BJ (cell line): ENCODE results near the gene HGFAC. TPM values are rescaled to one million over a fixed set of nuclear protein-coding genes. Genes with fewer than 3 reads are reported as not detected.
A peak's percentile ranks its signal among the peaks of the same experiment; 100 is the strongest.

ENCODE experiments used
- CTCF ChIA-PET: fragments of 350-600 bp; formaldehyde crosslinking; extraction: SDS; loops from one replicate; lab custom pipeline; 2021; ENCODE audit warnings: antibody characterized with exemption, inconsistent platforms; lab: Yijun Ruan, JAX
- POLR2A ChIA-PET: fragments of 300-600 bp; sonication (Branson Sonifier 250); formaldehyde crosslinking; extraction: SDS; loops from one replicate; lab custom pipeline; 2021; ENCODE audit warnings: antibody characterized with exemption; lab: Charles Lee
- DNase-seq: peaks from one replicate; pipeline ENCODE4 v3.0.0-alpha.2; 2011; ENCODE audit warnings: low read depth
- H3K27me3 ChIP-seq: 2 replicates; pipeline ENCODE4 v1.6.0; 2011; ENCODE audit warnings: low read length; ENCODE audit not compliant: control insufficient read depth, insufficient read depth
- H3K36me3 ChIP-seq: 2 replicates; pipeline ENCODE4 v1.5.1; 2011; ENCODE audit warnings: low read length; ENCODE audit not compliant: control insufficient read depth, insufficient read depth
- H3K4me3 ChIP-seq: 2 replicates; pipeline ENCODE4 v1.5.1; 2011; ENCODE audit warnings: low read depth, mild to moderate bottlenecking, control low read depth, low read length
- polyA plus RNA-seq: library from polyadenylated mRNA; depleted of rRNA; stranded (reverse); fragments of >200 nt; gene quantifications from 2 replicates; pipeline ENCODE4 v1.2.3, GENCODE V29; 2011
- TF ChIP-seq, protein P1 (sequence below): IDR thresholded peaks from 2 replicates; pipeline ENCODE4 v1.5.1; 2011; ENCODE audit warnings: low read depth, mild to moderate bottlenecking, control low read depth, inconsistent platforms, low read length, moderate library complexity; ENCODE audit not compliant: insufficient read depth

The HGFAC gene
- polyA plus RNA-seq, 1 experiment: not detected

DNA sequence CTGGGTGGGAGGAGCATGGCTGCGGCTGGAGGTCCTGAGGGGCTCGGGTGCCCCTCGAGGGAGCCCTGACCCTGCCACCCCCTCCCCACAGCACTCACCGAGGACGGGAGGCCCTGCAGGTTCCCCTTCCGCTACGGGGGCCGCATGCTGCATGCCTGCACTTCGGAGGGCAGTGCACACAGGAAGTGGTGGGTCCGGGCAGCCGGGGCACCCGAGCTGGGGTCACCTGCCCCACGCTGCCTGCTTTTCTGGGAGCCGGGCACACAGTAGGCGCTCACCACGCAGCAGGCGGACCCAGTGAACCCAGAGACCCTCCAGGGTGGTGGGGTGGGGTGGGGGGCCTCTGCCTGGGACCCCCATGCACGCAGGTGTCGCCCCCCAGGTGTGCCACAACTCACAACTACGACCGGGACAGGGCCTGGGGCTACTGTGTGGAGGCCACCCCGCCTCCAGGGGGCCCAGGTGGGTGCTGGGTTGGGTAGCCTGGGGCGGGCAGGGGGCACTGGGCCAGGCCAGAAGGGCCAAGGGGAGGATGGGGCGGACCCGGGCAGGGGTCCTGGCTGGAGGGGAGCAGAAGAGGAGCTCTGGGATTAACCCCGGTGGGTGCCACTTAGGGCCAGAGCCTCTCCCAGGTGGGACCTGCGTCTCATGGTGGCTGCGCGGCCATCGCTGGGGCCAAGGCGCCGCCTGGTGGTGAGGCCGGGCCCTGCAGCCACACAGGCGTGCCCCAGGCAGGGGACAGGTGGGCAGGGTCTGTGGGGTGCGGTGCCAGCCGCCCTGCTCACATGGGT lies 1.4 kb downstream of the HGFAC start:
- no peak for DNase-seq
- no peaks in the 10 kb centered on the region for H3K36me3 ChIP-seq
- no peaks in the 10 kb centered on the region for H3K27me3 ChIP-seq
- POLR2A ChIA-PET: no interaction called here
- H3K4me3 ChIP-seq: no peak overlapping the region
- CTCF ChIA-PET: interaction anchor here (0.6 to 11.9 kb wide), 23 partner anchors 7 to 338 kb away, joined by 3 to 154 read pairs (median 4); no protein-coding TSS in a partner anchor
- TF ChIP-seq, protein P1, sequence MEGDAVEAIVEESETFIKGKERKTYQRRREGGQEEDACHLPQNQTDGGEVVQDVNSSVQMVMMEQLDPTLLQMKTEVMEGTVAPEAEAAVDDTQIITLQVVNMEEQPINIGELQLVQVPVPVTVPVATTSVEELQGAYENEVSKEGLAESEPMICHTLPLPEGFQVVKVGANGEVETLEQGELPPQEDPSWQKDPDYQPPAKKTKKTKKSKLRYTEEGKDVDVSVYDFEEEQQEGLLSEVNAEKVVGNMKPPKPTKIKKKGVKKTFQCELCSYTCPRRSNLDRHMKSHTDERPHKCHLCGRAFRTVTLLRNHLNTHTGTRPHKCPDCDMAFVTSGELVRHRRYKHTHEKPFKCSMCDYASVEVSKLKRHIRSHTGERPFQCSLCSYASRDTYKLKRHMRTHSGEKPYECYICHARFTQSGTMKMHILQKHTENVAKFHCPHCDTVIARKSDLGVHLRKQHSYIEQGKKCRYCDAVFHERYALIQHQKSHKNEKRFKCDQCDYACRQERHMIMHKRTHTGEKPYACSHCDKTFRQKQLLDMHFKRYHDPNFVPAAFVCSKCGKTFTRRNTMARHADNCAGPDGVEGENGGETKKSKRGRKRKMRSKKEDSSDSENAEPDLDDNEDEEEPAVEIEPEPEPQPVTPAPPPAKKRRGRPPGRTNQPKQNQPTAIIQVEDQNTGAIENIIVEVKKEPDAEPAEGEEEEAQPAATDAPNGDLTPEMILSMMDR: peak; percentile 98

DNA sequence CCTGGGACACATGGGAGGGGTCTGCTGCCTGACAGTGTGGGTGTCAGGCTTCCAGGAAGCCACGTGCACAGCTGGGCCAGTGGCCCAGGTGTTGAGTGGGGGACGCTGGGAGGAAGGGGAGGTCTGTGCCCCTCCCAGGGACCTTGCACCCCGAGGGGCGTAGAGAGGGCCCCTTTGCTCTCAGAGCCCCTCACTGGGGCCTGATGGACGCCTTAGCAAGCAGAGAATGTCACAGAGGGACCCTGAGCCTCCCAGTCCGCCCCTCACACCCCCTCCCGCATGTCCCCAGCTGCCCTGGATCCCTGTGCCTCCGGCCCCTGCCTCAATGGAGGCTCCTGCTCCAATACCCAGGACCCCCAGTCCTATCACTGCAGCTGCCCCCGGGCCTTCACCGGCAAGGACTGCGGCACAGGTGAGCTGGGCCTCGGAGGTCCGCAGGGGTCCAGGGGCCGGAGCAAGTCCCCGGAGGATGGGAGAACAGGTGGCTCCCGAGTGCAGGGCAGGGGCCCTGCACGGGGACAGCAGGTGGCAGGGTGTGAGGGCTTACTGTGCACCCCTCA lies 2.1 kb downstream of the HGFAC start:
- Histone ChIP-seq H3K4me3 (no peak overlapping the region), H3K36me3 (no peaks in the 10 kb centered on the region), H3K27me3 (no peaks in the 10 kb centered on the region)
- DNase-seq: no peak
- POLR2A ChIA-PET: no interaction called here
- CTCF ChIA-PET: interaction anchor here (0.6 to 11.9 kb wide), 23 partner anchors 8 to 337 kb away, joined by 3 to 154 read pairs (median 3); no protein-coding TSS in a partner anchor
- TF ChIP-seq, protein P1: no peak

DNA sequence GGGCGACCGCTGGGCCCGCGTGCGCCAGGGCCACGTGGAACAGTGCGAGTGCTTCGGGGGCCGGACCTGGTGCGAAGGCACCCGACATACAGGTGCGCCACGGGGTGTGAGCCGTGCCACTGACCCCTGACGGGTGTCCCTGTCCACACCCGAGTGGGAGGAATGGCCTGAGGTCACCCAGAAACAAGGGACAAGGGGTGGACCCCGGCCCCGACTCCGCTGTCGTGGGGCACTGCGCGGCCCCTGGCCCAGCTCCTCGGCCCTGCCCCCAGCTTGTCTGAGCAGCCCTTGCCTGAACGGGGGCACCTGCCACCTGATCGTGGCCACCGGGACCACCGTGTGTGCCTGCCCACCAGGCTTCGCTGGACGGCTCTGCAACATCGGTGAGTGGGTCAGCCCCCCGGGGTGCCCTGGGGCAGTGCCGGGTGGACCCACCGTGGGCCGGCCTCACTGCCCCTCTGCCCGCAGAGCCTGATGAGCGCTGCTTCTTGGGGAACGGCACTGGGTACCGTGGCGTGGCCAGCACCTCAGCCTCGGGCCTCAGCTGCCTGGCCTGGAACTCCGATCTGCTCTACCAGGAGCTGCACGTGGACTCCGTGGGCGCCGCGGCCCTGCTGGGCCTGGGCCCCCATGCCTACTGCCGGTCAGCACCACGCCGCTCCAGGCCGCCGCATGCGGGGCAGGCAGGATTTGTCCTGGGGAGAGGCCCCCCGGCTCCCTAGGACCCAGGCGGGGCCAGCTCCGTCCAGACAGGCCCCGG lies 2.8 kb downstream of the HGFAC start:
- H3K36me3 ChIP-seq: no peaks in the 10 kb centered on the region
- POLR2A ChIA-PET: no interaction called here
- no peak overlapping the region for H3K4me3 ChIP-seq
- DNase-seq: no peak
- CTCF ChIA-PET: interaction anchor here (0.6 to 11.9 kb wide), 17 partner anchors 9 to 337 kb away, joined by 3 to 154 read pairs (median 3); no protein-coding TSS in a partner anchor
- no peaks in the 10 kb centered on the region for H3K27me3 ChIP-seq
- TF ChIP-seq, protein P1: no peak

DNA sequence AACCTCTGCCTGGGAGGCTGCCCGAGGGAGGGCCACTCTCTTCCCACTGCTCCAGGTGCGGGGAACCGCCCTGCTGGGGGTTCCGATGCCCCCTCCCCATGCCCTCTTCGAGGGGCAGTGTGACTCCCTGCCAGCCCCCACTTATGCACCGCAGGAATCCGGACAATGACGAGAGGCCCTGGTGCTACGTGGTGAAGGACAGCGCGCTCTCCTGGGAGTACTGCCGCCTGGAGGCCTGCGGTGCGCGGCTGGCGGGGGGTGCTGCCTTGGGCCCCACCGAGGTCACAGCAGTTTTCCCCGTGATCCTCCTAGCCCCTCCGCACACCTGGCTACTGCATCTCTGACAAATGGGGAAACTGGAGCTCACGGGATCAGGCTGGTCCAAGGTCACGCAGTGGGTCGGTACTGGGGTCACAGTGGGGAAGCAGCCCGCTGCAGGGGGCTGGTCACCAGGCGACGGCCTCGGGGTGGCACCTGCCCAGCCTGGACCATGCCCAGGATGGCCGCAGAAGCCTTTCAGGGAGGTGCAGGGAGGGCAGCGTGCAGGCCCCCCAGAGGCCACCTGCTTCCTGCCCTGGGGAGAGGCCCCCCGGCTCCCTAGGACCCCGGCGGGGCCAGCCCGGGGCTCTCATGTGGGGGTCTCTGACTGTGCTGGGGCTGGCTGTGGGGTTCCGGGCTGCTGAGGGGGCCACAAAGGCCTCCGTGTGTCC lies 3.5 kb downstream of the HGFAC start:
- ChIA-PET POLR2A (no interaction called here), CTCF (interaction anchor here (0.6 to 11.9 kb wide), 8 partner anchors 35 to 337 kb away, joined by 3 to 154 read pairs (median 3); no protein-coding TSS in a partner anchor)
- Histone ChIP-seq H3K4me3 (no peak overlapping the region), H3K36me3 (no peaks in the 10 kb centered on the region), H3K27me3 (no peaks in the 10 kb centered on the region)
- DNase-seq: no peak
- TF ChIP-seq, protein P1: no peak
